ENCODE results near the gene PUM2.

PUM2 gene

DNA sequence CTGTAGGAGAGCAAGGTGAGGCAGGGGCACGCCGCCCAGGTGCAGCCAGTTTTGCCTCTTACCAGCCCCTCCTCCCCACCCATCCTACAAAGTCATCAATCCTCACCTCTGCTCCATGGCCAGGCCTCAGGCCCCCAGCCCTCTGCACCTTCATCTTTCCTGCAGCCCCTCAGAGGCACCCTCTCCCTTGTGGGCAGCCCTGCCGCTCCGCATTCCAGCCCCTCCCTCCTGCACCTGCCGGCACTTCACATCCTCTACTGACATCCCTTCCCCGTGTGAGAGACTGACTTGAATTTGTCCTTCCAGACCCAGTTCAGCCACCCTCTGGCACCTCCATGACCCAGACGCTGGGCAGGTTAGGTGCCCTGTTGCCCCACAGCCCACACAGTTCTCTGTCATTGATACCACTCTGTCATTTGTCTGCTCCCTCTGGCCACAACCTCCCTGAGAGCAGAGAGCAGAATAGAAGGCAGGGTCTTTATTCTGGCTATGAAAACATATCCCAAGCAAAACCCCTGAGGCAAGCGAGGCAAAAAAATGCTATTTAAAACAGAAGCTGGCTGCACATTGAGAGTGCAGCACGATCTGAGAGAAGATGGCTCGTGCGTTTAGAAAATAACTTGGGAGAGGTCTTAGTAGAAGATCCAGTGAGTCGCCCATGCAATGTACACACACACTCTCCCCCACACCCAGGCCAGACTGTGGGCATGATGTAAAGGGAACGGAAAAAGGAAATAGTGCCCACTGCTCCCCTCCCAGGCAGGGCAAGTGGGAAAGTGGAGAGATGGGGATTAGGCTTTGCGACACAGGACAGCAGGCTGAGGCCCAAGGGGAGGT, 151.6 kb downstream of the PUM2 start:
- peak; percentile 22 for DNase-seq
